GM21526 (cell line): ENCODE measurements around the gene TMEM109.

Source experiments
- ATAC-seq: cut with Tn5 transposase; IDR thresholded peaks from one replicate; pipeline ENCODE4 v1.9.1; 2021; ENCODE audit warnings: moderate library complexity; ENCODE audit not compliant: unreplicated experiment, low FRiP score

TMEM109 gene

DNA sequence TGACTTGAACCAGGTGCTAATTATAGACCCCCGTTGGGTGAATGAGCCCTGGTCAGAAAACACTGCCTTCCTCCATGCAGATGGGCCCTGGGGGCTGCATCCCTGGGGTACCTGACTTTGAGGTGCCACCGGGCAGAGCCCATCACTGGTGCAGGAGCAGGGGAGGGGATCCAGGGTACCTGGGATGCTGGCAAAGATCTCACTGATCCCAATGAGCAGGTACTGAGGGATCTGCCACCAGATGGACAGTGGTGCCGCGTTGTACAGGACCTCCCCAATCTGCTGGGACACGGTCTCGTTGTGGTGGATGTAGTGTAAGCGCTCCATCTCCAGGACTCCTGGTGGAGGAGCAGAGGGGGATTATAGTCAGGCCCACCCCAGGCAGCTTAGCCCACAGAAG lies 25.3 kb downstream of the TMEM109 start:
- no peak for ATAC-seq

DNA sequence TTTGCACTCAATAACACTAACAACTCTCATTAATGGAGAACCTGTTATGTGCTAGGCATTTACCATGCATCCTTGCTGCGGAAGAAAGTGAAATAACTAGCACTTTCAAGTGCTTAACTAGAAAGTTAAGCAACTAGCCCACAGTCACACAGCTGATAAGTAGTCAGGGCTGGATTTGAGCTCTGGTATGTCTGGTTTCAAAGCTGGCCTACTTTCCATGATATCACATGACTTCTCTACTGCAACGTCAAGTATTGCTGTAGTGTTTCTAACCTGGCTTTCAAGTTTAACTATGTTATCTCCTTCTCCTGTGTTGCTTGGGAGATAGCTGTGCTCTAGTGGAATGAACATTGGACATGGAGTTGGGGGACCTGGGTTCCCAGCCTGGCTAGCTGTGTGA lies 25.9 kb downstream of the TMEM109 start:
- ATAC-seq = no peak

DNA sequence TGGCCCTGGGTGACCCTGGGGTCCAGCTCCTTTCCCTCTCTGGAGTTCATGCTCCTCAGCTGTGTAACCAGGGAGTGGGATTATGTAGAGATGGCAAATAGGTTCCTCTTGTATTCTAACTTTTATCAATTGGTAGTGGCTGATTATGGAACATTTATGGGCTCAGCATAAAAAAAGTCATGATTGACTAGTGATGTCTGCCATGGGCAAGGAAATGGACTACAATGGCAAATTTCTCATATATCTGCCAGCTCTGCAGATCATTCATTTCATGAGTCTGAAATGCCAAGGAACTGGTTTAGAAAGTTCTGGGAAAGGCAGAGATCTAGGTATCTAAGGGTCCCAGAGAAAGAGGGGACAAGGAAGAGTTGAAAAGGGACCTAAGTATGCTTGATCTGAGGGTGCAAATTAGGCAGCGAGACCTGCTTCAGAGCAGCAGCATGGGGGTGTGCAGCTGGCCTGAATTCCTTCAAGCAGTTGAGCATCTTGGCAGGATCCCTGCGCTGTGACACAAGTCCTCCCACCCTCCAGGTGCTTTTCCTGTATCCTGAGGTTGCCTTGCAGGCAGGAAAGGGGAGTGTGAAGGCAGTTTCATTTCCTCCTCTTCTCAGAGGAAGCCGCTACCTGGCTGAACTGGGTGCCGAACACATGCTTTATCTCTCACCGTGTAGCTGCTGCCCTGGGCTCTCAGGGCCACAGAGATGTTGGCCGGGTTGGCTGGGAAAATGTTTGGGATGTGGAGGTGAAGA lies 27.6 kb downstream of the TMEM109 start:
- ATAC-seq = no peak

DNA sequence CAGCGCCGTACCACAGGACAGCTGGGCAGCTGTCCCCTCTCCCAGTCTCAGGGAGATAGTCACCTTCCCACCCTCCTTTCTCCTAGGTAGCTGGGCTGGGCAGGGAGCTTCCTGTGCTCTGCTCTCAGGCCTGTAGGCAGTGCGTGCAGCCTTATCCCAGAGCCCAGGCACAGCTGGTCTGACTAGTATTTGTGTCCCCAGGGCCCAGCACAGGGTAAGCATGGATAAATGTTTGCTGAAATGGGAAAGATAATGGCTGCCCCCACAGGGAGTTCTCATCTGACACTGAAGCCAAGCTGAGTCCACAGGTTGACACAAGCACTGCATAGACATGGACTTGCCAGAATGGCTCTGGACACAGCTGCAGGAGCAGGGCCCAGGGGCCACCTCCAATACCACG lies 28.3 kb downstream of the TMEM109 start:
- ATAC-seq = no peak

DNA sequence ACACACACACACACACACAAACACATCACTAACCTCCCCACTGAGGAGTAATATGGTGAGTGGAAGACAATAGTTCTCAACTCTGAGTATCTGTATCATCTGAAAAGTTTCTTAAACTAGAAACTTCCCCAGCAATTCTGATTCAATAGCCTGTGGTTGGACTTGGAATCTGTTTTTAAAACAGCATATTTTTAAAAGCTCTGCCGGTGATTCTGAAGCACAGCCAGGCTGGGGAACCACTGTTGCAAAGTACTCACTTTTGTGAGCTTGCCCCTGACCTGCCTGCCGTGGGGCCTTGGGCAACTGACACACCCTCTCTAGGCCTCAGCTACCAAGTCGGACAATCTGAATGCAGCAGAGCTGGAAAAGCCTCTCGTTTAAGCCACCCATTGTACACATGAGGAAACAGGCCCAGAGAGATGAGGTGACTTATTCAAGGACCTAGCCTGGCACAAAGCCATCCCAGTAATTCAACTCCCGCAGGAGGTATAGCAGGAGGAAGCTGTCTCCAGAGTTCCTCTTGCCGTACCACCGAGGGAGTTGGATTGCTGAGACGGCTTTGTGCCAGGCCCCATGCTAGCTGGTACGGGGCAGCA lies 29.1 kb downstream of the TMEM109 start:
- ATAC-seq = no peak

DNA sequence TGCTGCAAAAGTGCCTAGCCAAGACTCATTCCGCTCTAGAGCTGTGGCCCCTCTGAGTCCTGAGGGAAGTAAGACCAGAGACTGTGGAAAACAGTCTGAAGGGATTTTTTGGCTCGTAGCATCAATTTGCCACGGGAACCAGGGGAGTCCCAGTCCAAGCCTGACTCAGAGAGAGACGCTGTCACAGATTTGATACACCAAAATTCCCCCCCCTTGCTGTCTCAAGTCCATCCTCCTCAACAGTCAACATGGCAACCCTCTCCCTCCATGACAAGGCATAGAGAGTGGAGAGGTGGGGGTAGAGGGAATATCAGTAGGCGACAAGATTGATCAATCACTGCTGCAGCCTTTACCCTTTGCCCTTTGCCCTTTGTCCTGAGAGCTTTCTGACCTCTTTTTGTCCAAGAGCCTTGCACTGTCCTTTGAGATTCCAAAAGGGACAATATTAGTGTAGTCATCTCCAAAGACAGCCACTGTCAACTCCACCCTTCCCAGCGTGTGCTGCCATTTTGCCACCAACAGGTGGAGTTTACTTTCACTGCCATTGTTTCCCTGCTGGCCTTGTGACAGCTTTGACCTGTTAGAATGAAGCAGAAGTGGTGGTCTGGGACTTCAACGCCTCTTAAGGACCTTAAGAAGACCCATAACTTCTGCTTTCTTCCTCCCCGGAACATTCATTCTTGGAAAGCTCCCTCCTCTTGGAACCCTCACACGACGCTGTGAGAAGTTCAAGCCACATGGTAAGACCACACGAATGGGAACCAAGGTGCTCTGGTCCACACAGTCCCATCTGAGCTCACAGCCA lies 30.7 kb downstream of the TMEM109 start:
- ATAC-seq = no peak

DNA sequence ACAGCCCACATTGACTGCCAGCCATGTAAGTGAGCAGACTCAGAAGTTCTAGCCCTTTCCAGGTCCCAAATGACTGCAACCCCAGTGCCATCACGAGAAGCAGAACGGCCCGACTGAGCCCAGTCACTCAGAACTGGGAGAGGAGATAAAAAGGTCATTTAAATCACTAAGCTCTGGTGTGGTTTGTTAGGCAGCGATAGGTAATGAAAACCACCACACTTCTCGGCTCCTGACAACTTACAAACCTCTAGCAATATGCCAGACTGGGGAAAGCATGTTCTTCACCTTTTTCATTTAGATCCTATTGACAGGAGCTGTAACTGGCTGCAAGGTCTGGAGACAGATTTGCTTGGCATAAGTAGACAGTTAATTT lies 31.3 kb downstream of the TMEM109 start:
- no peak for ATAC-seq

DNA sequence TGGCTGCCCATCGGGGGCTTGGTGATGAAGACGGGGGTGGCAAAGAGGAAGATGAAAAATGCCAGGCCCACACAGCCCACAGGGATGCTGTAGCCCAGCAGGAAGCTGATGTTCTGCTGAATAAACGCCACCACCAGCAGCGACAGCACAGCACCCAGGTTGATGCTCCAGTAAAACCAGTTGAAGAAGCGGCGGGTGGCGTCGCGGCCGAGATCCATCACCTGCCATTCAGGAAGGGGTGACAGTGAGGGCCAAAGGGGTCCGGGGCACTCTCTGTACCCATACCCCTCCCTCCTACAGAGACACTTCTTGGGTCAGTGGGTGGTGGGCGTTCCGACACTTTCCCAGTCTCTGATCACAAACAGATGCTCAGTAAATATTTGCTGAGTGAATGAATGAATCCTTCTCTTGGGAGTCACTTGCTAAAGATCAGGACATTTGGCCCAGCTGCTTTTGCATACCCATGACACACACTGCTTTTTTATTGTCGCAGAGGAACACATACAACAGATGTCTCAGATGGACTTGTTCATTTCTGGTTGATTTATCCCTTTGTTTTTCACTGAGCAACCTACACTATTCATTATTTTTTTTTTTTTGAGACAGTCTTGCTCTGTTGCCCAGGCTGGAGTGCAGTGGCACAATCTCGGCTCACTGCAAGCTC lies 32.8 kb downstream of the TMEM109 start:
- ATAC-seq = no peak

DNA sequence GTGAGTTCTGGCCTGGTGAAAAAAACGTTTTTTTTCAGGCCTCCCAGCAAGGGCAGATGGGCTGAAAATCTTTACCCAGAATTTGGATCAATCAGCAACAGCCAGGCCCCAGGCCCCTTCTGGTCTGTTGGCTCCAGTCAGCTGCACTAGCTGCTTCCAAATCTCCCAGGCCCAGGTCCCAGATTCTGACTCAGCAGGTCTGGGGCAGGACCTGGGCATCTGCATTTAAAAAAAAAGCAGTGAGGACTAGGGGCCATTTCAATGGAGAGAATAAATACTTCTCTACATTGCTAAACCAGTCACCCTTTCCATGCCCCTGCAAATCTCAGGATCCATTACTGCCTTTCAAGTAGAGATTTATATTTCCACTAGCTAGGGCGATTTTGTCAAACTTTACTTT lies 33.7 kb downstream of the TMEM109 start:
- no peak for ATAC-seq

DNA sequence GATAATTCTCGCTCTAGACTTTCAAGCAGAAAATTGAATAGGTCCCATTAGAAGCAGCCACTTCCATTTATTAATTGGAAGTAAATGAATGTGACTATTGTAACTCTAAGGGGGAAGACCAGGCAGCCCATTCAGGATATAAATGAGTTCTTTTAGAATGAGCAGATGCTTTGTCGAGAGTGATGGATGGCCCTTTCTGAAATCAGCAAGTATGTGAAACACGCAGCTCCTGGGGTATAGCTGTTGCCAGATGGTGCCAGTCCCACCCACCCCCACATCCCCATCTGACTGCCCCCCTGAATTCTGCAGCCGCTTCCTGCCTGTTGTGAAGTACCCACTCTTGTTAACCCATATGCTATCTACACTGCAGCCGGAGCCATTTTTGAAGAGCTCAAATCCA lies 34.3 kb downstream of the TMEM109 start:
- ATAC-seq = no peak

DNA sequence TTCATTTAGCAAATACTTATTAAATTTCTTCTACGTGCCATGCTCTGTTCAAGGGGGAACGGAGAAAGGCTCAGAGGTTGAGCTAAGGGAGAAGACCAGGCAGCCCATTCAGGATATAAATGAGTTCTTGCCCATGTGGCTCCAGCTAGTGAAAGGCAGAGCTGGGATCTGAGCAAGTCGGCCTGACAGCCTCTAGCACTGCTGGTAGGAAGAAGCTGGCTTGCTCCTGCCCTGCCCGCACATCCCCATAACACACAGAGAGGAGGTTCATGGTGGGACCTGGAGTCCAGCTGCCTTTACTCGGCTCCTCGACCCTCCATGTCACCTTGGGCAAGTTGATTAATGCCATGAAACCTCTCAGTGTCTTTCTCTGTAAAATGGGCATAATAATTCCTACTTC lies 36.1 kb downstream of the TMEM109 start:
- no peak for ATAC-seq

DNA sequence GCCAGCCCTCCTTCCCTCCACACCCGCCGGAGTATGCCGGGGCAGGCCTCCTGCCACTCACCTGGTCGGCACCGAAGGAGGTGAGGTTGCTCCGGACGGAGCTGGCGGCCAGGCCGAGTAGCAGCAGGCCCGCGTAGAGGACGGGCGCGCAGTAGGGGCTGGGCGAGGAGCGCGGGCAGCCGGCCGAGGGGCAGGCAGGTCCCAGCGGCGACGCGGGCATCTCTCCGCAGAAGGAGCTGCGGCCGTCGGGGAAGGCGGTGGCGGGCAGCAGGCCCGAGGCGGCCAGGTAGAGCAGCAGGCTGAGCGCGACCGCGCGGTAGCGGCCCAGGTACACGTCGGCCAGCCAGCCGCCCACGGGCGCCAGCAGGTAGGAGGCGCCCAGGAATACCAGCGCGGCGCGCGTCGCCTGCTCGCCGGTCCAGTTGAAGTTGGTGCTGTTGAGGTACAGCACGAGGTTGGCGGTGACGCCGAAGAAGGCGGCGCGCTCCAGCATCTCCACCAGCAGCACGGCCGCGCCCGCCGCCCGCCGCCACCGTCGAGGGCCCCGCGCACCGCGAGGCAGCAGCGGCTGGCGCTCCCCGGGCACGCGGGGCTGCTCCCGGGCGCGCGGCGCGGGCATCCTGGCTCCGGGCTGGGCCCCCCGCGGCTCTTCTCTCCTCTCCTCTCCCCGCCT lies 37.1 kb downstream of the TMEM109 start:
- no peak for ATAC-seq

DNA sequence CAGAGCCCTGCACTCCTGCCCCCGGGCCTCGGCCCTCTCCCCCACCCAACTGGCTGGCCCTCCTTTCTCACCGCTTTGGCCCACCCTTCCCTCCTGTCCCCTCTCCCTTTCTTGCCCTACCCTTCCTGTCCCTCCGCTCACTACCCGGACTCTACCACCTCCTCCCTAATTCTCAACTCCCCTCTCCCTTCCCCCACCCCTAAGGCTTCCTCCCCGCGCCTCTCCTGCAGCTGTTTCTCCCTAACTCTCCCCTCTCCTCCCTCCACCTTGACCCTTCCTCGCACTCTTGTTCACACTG lies 37.6 kb downstream of the TMEM109 start:
- no peak for ATAC-seq

DNA sequence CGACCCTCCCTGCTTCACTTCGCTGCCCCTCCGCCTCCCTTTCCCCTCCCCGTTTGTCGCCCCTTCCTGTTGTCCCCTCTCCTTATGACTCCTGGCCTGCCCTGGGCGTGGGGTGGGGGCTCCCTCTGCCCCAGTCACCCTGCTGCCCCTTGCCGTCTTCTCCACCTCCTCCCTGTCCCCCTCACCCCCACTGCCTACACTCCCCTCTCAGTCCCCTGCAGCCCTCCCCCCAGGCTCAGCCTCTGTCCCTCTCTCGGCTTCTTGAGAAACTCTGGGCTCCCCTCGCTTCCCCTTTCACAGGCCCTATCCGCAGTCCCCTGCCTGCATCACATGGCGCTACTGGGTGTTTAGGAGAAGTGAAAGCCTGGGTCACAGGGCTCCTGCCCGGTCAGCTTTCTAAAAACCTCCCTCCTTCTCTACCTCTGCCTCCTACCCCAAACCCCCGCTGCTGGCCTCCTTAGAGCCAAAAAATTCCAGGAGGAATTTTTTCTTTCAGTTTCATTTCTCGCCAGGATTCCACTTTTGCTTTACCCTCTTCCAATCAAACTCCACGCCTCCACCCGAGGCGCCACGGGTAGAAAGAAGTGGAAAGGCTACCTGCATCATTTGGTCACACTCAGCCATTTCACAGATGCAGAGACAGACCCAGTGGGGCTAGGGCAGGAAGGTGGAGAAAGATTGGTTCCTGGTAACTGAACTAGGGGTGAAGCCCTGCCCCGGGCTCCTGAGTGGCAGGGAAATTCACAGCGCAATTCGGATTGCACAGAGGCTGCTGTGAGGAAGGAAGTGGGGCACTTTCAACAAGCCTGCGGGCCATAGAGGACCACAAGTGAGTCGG lies 38.2 kb downstream of the TMEM109 start, which contains the start of gene SLC15A3:
TSS of gene SLC15A3 (minus strand) at position 273 of the 838 bp plus-strand sequence. CDS start 625 bp downstream, outside the sequence.
- peak; percentile 79 for ATAC-seq

DNA sequence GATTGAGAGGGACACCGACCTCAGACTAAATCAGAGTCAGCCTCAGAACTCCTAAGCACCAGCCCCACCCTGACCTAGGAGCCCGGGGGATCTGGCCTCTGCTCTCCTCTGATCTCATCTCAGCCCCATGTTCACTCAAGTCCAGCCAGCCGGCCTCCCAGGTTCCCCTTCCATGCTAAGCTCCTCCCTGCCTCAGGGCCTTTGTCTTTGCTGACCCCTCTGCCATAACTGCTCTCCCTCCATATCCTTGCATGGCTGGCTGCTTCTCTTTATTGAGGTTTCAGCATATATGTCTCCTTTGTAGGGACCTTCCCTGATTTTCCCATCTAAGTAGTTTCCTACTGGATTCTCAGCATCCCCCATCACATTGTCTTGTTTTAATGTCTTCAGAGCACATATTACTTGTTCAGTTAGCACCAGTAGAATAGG lies 38.8 kb downstream of the TMEM109 start:
- ATAC-seq = peak; percentile 1

DNA sequence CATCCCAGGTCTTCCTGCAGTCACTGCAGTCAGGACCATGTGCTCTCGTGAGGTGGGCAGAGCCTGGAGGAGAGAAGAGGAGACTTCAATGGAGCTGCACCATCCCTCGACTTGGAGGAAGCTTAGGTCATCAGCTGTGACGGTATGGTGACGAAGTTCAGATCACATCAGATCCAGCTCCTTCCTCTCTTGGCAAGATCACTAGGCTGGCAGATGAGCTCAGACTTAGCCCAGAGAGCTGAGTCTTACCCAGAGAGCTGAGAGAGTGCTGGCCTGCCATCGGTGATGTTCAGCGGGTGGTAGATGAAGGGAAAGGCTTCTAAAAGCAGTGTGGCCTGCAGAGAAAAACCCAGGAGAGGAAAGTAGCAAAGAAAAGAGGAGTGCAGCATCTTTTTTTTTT lies 39.8 kb downstream of the TMEM109 start:
- ATAC-seq = no peak

DNA sequence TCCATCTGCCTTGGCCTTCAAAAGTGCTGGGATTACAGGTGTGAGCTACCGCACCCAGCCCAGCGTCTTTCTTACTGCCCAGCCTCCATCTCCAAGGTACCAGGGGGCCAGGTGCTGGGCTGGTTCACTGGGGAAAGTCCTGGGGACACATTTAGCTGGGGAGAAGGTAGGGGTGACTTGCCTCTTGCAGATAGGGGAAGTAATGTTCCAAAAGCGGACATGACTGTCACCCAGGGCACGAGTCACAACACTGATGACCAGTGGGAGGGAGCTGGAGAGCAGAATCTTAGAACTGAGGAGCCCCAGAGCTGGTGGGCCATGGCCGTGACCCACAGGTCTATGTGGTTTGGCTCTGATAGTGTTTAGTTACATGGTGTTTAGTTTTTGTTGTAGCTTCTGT lies 40.5 kb downstream of the TMEM109 start:
- no peak for ATAC-seq

DNA sequence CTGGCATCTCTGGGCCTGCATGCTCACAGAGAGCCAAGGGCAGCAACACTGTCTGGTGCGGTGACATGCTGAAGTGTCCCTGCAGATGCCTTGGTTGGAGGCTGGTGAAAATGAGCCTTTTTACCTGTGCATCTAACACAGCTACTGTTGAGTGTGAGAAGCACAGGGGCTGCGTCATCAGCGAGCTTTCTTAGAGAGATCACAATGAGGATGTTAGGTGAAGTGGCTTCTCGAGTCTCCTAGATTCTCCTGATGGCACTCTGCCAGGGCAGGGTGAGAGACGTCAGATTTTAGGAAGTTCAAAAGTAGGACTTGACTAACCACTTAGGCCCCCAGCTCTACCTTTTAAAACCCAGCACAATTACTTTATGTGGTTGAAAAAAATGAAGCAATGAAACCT lies 41.6 kb downstream of the TMEM109 start:
- no peak for ATAC-seq

DNA sequence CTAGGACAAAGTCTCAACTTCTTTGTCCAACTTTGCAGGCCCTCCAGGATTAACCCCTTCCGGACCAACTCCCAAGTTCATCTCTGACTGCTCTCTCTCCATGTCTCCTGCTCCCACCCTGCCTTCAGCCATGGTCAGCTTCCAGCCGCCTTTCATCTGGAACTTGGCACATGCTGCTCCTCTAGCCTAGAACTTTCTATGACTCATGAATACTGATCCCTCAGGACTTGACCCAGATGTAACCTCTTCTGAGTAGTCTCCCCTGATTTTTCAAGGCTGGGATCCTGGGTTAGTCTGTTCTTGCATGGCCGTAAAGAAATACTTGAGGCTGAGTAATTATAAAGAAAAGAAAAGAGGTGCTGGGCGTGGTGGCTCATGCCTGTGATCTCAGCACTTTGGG lies 43.2 kb downstream of the TMEM109 start:
- no peak for ATAC-seq

DNA sequence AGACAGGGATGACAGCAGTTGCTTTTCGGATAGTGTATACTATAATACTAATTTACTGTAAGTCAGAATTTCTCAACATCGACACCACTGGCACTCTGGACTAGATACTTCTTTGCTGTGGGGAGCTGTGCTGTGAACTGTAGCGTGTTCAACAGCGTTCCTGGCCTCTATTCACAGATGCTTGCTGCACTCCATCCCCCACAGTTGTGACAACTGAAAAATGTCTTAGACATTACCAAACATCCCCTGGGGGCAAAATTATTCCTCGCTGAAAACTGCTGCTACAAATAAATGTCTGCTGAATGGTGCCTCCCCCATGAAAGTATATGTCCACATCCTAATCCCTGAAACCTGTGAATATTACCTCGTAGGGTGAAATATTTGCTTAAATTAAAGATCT lies 45.5 kb downstream of the TMEM109 start:
- no peak for ATAC-seq
